H1 (cell line): ENCODE measurements around the gene CCDC74A.
"Not testable (repeated sequence)": the region's sequence is repeated elsewhere in the genome, so short reads cannot be mapped to it uniquely, and the experiment has no call there.

Source experiments
- ATF2 ChIP-seq: IDR thresholded peaks from 2 replicates; pipeline ENCODE4 v1.6.1; 2012; ENCODE audit warnings: low read length, inconsistent platforms
- SRF ChIP-seq: IDR thresholded peaks from 2 replicates; pipeline ENCODE4 v1.6.1; 2011; ENCODE audit warnings: mild to moderate bottlenecking, low read depth, low read length, moderate library complexity

GRCh38 chr2:131483981-131484820 lies 43.5 kb upstream of the CCDC74A start:
- not testable (repeated sequence) for TF ChIP-seq SRF, ATF2
